Fibroblast of lung (primary cell): Measurements from ENCODE around the gene GNG13.

ENCODE experiments used
- CTCF ChIP-seq, 2 donors: IDR thresholded peaks in 1 of 2; conservative IDR thresholded peaks in 1 of 2; 1 replicate in 1 of 2; 2 replicates in 1 of 2; pipeline ENCODE4 v1.5.1; 2011 to 2012; ENCODE audit warnings: low read length in 2 of 2, control low read depth in 1 of 2, inconsistent platforms in 1 of 2, low read depth in 1 of 2, mild to moderate bottlenecking in 1 of 2
- EZH2 ChIP-seq: IDR thresholded peaks from 2 replicates; pipeline ENCODE4 v1.5.1; 2012; ENCODE audit warnings: low read length, control low read depth, mild to moderate bottlenecking; ENCODE audit errors: missing control alignments

DNA sequence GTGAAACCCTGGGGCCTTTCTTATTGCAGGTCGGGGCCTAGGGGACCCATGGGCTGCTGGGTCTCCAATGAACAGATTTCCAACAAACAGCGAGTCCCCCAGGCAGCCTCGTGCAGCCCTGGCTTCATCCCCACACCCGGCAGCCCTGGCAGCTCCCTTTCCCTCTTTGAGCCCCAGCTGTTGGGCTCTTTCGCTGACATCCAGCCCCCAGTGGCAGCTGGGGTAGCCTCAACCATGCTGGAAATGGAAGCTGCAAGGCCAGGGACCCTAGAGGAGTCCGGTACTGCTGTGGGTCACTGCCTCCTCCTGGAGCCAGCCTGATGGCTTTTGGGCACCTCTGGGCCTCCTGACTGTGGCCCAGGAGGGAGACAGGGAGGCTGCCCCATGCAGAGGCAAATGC is 18.3 kb downstream of the GNG13 start:
- TF ChIP-seq CTCF (conservative IDR thresholded peaks at IDR 0.05 in 1 of 2, IDR thresholded peaks at IDR 0.05 in 1 of 2; ENCODE audit: low read depth in 1 of 2, low read length in 2 of 2) (no peak), EZH2 (no peak)
